DND-41 (cell line): ENCODE data around the gene CSNK1G1.

Experiments
- CTCF ChIP-seq: IDR thresholded peaks from 2 replicates; pipeline ENCODE4 v1.5.1; 2012; ENCODE audit warnings: borderline replicate concordance, low read length, moderate library complexity, mild to moderate bottlenecking; ENCODE audit not compliant: poor library complexity, severe bottlenecking; ENCODE audit errors: extremely low read depth
- EZH2 ChIP-seq: IDR thresholded peaks from 3 replicates; pipeline ENCODE4 v1.6.1; 2012; ENCODE audit warnings: borderline replicate concordance, low read depth, mild to moderate bottlenecking, moderate library complexity, low read length, inconsistent platforms; ENCODE audit not compliant: severe bottlenecking

GRCh38 chr15:64205202-64205601 is 150.8 kb downstream of the CSNK1G1 start:
- no peak for TF ChIP-seq EZH2
- TF ChIP-seq CTCF, result no peak
